GM12801 (cell line): Measurements from ENCODE around the gene ILRUN.

Experiments used
- TF ChIP-seq, protein P1 (sequence below): IDR thresholded peaks from one replicate; pipeline ENCODE4 v1.5.1; 2011; ENCODE audit warnings: control low read depth; ENCODE audit not compliant: insufficient read length; ENCODE audit errors: extremely low read depth

Gene ILRUN

DNA sequence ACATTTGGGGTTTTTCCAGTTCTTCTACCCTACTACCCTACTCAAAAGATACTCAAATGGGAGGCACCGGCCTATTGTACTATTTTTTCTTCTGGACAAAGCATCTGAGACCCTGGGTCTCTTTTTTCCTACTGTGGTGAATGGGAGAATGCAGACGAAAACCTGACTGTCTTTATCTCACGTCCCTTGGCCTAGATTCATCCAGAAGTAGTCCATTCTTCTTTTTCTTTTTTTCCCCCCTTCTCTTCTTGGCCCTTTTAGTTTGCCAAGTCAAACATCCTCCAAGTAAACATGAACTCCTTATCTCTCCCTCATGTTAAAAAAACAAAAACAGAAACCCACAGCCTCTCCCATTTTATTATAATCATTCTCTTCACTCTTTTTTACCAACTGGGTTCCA is 8.7 kb upstream of the ILRUN start:
- TF ChIP-seq, protein P1, sequence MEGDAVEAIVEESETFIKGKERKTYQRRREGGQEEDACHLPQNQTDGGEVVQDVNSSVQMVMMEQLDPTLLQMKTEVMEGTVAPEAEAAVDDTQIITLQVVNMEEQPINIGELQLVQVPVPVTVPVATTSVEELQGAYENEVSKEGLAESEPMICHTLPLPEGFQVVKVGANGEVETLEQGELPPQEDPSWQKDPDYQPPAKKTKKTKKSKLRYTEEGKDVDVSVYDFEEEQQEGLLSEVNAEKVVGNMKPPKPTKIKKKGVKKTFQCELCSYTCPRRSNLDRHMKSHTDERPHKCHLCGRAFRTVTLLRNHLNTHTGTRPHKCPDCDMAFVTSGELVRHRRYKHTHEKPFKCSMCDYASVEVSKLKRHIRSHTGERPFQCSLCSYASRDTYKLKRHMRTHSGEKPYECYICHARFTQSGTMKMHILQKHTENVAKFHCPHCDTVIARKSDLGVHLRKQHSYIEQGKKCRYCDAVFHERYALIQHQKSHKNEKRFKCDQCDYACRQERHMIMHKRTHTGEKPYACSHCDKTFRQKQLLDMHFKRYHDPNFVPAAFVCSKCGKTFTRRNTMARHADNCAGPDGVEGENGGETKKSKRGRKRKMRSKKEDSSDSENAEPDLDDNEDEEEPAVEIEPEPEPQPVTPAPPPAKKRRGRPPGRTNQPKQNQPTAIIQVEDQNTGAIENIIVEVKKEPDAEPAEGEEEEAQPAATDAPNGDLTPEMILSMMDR: no peak

GRCh38 chr6:34701199-34701598 is 4.6 kb upstream of the ILRUN start:
- TF ChIP-seq, protein P1: no peak

GRCh38 chr6:34697904-34698559 is 1.5 kb upstream of the ILRUN start:
- TF ChIP-seq, protein P1: no peak

DNA sequence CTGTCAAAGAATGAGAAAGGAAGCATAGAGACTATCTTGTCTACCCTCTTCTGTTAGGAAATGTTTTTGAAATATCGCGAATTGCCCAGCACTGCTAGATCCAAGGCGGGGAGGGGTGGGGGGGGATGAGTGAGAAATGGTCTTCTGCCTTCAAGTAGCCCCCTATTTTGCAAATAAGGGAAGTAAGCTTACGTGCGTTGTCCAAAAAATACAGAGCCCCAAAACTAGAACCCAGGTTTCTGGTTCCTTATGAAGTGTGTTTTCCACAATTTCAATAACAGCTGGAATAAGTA is 923 bp upstream of the ILRUN start:
- TF ChIP-seq, protein P1: no peak

- TF ChIP-seq, protein P1: no peak
Observed at GRCh38 chr6:34696189-34696738, 303 bp downstream of the ILRUN start.

DNA sequence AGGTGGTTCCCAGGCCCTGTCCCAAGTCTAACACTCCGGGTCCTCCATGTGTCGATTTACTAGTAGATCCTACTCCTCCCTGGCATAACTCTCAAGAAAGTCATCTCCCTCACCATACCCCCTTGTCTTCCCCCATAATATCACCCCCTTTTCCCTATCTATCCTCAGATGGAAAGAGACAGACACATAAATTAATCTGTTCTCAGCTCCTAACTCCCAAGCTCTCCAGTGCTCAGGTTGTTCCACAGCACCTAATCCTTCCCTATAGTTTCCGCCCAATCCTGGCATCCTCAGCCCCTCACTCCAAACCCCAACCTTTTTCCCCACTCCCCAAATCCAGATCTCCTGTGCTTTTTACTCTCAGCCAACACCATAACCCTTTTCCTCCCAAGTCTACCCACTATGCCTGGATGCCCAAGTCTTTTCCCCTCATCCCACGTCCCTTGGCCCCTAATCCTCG is 808 bp downstream of the ILRUN start:
- TF ChIP-seq, protein P1: no peak

DNA sequence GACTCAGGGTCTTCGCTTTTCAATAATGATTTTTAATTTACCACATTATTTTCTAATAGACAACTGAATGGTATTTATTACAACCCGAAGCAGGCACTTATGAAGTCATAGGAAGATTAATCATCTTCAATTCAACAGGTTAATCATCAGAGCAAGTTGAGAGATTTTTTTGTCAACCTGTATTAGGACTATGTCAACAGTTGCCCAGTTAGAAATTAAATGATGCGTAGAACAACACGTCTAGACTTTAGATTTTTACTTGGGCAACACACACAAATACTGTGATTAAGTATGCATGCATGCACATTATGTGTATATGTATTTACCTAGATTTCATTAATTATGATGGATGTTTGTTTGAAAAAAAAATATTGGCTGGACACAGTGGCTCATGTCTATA is 4.3 kb downstream of the ILRUN start:
- TF ChIP-seq, protein P1: no peak
